A549 (cell line): Measurements from ENCODE around the gene SUGCT.

Experiments
- CHD2 ChIP-seq: fragments of 150-350 bp; IDR thresholded peaks from 2 replicates; pipeline ENCODE4 v1.6.1; 2014; ENCODE audit warnings: low read length; ENCODE audit not compliant: partially characterized antibody
- CTCF ChIP-seq: fragments of >200 bp; sonication (Bioruptor Twin); formaldehyde crosslinking; IDR thresholded peaks from 3 replicates; pipeline ENCODE4 v1.5.1; 2016
- HOXB13 ChIP-seq: fragments of 250-450 bp; sonication (Bioruptor Pico); IDR thresholded peaks from 2 replicates; pipeline ENCODE4 v1.5.0; 2020; ENCODE audit warnings: low read depth, mild to moderate bottlenecking, moderate library complexity
- RAD21 ChIP-seq, 2 experiments: fragments of >200 bp in 1 of 2; sonication (Bioruptor Twin) in 1 of 2; formaldehyde crosslinking in 1 of 2; IDR thresholded peaks in 1 of 2; conservative IDR thresholded peaks in 1 of 2; 2 replicates in 1 of 2; 3 replicates in 1 of 2; pipeline ENCODE4 v1.6.1; 2012 to 2018; ENCODE audit warnings: inconsistent platforms in 1 of 2

- TF ChIP-seq CTCF (no peak), CHD2 (no peak), RAD21 (conservative IDR thresholded peaks at IDR 0.05 in 1 of 2, IDR thresholded peaks at IDR 0.05 in 1 of 2) (no peak), HOXB13 (CRISPR knock-in tag) (no peak)
These were observed 213.4 kb downstream of the SUGCT start for GRCh38 chr7:40348126-40348728.
